Measurements from ENCODE around the gene C1orf116.

C1orf116 gene

DNA sequence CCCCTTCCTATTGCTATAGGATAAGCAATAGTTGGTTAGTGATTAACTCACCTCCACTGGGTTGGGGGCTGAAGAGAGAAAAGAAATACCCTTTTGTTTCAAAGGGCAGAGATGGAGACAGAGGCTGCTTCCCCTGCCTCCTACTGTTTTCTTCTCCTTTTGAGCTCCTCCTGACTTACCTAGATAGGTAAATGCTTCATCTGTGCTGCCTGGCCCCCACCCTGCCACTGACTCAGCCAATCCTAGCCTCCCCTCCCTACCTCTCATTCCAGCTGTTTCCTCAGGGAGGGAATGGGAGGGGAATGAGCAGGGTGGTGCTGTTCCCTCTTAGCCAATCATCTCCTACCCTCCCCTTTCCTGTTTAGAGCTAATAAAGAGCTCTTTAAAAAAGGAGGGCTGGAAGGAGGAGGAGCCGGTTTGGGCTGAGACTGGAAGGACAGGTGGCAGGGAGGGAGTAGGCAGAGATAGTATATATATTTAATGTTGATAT, at the start of gene C1orf116:
Gene C1orf116, minus strand, starts transcription at position 229 of the 490 bp plus-strand sequence. CDS start 5,158 bp downstream, outside the sequence.
- no peak for TF ChIP-seq CTCF (IDR thresholded peaks at IDR 0.05; ENCODE audit: low read depth, low read length, missing control alignments)
- in situ Hi-C loops (cut with HindIII; ENCODE audit: low sequenced_read_pairs): no loop called here
- H3K4me3 ChIP-seq (ENCODE audit: low read depth, low read length): no peak within 1 kb of the TSS
- DNase-seq (ENCODE audit: low read depth): no peak

DNA sequence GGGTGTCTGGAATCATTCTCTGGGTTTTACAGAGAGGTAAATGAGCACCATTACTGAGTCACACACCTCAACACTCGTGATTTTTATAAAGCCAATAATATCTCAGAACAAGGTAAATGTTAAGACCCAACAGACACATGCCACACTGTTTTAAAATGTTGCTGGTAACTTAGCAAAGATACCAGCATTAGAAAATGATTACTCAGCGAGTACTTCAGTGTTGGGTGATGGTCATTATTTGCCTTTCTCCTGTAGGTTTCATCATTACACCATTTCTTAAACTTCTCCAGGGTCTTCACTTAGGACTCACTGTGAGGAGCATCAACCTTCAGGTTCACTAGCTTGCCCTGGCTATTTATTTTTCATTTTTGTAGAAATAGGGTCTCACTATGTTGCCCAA, 49.2 kb upstream of the C1orf116 start:
- no peak for TF ChIP-seq CTCF (IDR thresholded peaks at IDR 0.05; ENCODE audit: low read depth, low read length, missing control alignments)
- H3K4me3 ChIP-seq (ENCODE audit: low read depth, low read length): no peak overlapping the region
- in situ Hi-C loops (cut with HindIII; ENCODE audit: low sequenced_read_pairs): no loop called here
- DNase-seq (ENCODE audit: low read depth): no peak

DNA sequence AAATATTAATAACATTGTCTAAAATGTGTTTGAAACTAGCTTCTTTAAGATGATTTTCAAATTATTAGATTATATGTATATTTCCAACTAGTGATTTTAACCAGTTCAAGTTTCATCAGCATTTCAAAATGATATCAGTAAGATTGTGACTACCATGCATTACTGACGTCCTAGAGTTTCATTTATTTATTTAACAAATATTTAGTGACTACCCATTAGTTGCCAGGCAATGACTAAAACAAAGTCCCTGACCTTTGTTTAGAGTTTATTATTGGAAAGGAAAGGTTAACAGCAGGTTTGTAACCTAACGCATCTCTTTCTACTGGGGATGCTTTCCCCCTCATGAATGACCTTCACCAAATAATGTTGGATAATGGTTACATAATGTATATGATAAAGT, 48.5 kb upstream of the C1orf116 start:
- in situ Hi-C loops (cut with HindIII; ENCODE audit: low sequenced_read_pairs): no loop called here
- no peak for TF ChIP-seq CTCF (IDR thresholded peaks at IDR 0.05; ENCODE audit: low read depth, low read length, missing control alignments)
- H3K4me3 ChIP-seq (ENCODE audit: low read depth, low read length): no peak overlapping the region
- no peak for DNase-seq (ENCODE audit: low read depth)

DNA sequence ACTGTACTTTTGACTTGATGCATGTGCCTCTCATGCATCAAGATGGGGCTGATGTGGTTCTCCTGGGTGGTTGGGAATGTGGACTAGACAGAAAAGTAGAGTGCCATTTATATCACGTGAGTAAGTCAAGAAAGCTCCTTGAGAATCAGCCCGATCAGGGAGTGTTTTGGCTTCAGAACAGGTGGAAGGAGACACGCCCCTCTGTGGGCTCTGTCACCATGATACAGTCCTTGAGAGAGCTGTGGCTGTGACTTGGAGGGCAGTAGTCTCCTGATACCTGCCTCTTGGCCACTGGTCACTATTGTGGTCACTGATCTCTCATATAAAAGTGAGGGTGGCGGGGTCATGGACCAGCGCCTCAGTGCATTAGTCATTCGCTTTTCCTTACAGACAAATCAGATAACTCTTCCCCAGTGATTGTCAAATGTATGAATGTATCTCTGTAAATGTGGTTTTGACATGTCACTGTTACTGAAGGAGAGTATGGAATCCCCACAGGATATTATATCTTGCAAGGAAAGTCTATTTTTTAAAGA, 47.2 kb upstream of the C1orf116 start:
- TF ChIP-seq CTCF (IDR thresholded peaks at IDR 0.05; ENCODE audit: low read depth, low read length, missing control alignments): no peak
- H3K4me3 ChIP-seq (ENCODE audit: low read depth, low read length): no peak overlapping the region
- in situ Hi-C loops (cut with HindIII; ENCODE audit: low sequenced_read_pairs): no loop called here
- no peak for DNase-seq (ENCODE audit: low read depth)

GRCh38 chr1:207078578-207079132, 46.1 kb upstream of the C1orf116 start:
- in situ Hi-C loops (cut with HindIII; ENCODE audit: low sequenced_read_pairs): no loop called here
- no peak for TF ChIP-seq CTCF (IDR thresholded peaks at IDR 0.05; ENCODE audit: low read depth, low read length, missing control alignments)
- no peak for DNase-seq (ENCODE audit: low read depth)

GRCh38 chr1:207077470-207078377, 45.2 kb upstream of the C1orf116 start:
- H3K4me3 ChIP-seq (ENCODE audit: low read depth, low read length): no peak overlapping the region
- in situ Hi-C loops (cut with HindIII; ENCODE audit: low sequenced_read_pairs): no loop called here
- peak; percentile 76 for DNase-seq (ENCODE audit: low read depth)
- TF ChIP-seq CTCF (IDR thresholded peaks at IDR 0.05; ENCODE audit: low read depth, low read length, missing control alignments): peak; percentile 94

More at GRCh38 chr1:207078578-207079132, 46.1 kb upstream of the C1orf116 start:
- H3K4me3 ChIP-seq (ENCODE audit: low read depth, low read length): no peak overlapping the region
